GM04503 (cell line): Measurements from ENCODE around the gene ACADM.
"Not testable (repeated sequence)": the region's sequence is repeated elsewhere in the genome, so short reads cannot be mapped to it uniquely, and the experiment has no call there.

Experiments
- DNase-seq: peaks from one replicate; pipeline ENCODE4 v3.0.0-alpha.2; 2012; ENCODE audit warnings: low read depth

Gene ACADM

DNA sequence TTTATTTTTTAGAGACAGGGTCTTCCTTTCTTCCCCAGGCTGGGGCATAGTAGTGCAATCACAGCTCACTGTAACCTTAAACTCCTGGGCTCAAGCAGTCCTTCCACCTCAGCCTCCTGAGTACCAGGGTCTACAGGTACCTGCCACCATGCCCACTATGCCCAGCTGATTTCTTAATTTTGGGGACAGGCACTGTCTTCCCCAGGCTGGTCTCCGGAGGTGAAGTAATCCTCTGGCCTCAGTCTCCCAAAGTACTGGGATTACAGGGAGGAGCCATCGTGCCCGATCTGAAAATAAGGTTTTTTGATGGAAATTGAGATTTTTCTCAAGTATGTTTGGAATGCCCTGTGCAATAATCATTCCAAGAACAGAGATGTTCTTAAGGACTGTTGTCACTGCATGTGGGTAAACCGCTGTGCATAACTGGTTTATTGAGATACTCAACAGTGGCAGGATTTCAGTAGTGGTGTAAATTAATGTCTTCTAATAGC lies 71.2 kb downstream of the ACADM start:
- DNase-seq: no peak

DNA sequence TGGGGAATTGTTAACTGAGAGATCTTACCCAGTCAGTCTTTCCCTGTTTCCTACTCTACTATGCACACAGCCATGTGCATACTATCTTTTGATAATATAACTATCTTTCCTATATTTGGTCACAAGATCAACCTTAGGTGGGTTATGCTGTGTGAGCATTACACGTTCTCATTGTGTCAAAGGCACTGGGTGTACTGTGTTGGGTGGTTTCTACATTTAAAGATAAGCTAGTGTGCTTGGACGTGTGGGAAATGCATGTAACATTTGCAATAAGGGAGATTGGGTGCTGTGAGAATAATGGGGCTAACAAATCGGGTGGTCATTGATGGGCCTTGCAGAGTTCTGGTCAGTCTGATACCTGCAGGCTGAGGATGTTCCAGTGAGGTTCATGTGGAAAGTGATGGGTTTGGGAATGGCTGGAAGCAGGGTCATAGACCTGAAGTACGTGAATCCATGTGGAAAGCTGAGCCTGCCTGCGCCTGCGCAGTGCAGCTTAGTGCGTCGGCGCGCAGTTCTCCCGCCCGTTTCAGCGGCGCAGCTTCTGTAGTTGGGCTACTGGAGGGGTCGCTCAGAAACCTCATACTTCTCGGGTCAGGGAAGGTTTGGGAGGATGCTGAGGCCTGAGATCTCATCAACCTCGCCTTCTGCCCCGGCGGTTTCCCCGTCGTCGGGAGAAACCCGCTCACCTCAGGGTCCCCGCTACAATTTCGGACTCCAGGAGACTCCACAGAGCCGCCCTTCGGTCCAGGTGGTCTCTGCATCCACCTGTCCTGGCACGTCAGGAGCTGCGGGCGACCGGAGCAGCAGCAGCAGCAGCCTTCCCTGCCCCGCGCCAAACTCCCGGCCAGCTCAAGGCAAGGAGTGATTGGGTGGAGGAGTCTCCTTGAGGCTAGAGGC lies 72.1 kb downstream of the ACADM start, which contains the start of gene MSH4:
MSH4 (plus strand) TSS at position 507 of the 897 bp plus-strand sequence; CDS start at position 611, 104 bp downstream.
- no peak for DNase-seq

GRCh38 chr1:75797273-75797588 lies 72.7 kb downstream of the ACADM start:
- DNase-seq: no peak

DNA sequence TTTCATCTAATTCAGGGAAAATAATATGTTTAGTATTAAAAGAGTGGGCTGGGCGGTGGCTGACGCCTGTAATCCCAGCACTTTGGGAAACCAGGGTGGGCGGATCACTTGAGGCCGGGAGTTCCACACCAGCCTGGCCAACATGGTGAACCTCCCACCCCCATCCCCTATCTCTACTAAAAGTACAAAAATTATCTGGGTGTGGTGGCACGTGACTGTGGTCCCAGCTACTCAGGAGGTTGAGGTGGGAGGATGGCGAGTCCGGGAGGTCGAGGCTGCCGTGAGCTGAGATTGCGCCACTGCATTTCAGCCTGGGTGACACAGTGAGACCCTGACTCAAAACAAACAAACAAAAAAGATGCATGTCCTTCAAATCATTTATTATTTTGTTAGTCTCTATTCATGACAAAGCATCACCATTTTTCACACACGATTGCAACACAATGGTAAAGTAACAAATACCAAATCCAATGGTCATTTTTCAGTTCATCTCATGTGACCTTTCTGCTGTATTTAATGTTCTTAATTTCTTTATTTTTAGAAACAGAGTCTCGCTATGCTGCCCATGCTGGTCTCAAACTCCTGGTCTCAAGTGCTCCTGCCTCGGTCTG lies 73.2 kb downstream of the ACADM start:
- DNase-seq: no peak

- not testable (repeated sequence) for DNase-seq
These were observed 77.0 kb downstream of the ACADM start for GRCh38 chr1:75801480-75801879.

DNA sequence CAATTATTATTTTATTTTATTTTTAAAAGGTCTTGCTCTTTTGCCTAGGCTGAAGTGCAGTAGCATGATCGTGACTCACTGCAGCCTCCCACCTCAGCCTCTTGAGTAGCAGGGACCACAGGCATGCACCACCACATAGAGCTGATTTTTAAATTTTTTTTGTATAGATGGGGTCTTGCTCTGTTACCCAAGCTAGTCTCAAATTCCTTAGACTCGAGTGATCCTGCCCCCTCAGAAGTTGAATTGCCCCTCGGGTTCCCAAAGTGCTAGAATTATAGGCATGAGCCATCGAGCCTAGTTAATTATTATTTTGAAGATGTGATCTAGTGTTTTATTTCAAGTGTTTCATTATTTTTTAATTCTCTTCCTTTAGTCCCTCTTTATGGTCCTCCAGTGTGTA lies 84.4 kb downstream of the ACADM start:
- no peak for DNase-seq

DNA sequence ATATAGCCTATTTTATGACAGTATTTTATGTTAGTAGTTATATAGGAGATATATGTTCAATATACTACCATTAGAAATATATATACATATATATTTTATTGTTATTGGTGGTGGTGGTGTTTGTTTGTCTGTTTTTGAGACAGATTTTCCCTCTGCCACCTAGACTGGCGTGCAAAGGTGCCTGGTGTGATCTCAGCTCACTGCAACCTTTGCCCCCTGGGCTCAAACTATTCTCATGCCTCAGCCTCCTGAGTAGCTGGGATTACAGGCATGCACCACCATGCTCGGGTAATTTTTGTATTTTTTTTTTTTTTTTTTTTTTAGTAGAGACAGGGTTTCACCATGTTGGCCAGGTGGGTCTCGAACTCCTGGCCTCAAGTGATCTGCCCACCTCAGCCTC lies 85.6 kb downstream of the ACADM start:
- DNase-seq: not testable (repeated sequence)

GRCh38 chr1:75811211-75811981 lies 86.9 kb downstream of the ACADM start:
- DNase-seq: no peak

DNA sequence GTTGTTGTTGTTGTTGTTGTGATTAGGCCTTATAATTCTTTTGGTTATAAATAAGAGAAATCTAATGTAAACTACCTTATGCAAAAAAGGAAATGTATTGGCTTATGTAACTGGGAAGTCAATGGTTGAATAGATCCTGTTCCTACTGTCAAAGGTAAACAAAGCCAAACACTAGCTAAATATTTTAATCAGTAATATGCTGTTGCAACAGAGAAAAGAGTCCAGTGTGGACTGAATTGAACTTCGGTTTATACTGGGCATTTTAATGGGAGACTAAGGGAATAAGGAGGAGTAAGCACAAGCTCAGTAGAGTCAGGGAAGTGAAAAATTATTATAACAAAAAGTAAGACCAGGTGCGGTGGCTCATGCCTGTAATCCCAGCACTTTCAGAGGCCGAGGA lies 87.6 kb downstream of the ACADM start:
- no peak for DNase-seq
